ENCODE results near the gene ATXN10. TPM values are rescaled to one million over a fixed set of nuclear protein-coding genes. Genes with fewer than 3 reads are reported as not detected.
"Not testable (repeated sequence)": the region's sequence is repeated elsewhere in the genome, so short reads cannot be mapped to it uniquely, and the experiment has no call there.

ATXN10 gene
- polyA plus RNA-seq, 4 donors: 252 to 364 (median 259) TPM

DNA sequence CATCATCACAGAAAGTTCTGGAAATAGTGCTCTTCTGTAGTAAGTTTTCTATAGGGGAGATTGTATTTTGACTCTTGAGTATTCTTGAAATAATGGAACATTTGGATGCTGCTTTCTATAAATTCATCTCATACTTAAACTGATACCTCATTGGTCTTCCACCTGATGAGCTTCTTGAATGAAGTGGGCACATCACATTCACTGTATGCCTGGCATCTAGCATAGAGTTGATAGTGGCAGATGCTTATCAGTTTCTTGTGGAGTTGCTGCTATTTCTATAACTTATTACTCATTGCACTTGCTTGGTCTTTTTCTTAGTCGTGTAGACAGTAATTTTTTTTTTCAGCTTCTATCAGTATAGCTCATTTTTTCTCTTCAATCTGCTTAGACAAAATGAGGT, 5.4 kb downstream of the ATXN10 start:
- DNase-seq (ENCODE audit: low read depth in 4 of 4, low spot score in 2 of 4): no peak

DNA sequence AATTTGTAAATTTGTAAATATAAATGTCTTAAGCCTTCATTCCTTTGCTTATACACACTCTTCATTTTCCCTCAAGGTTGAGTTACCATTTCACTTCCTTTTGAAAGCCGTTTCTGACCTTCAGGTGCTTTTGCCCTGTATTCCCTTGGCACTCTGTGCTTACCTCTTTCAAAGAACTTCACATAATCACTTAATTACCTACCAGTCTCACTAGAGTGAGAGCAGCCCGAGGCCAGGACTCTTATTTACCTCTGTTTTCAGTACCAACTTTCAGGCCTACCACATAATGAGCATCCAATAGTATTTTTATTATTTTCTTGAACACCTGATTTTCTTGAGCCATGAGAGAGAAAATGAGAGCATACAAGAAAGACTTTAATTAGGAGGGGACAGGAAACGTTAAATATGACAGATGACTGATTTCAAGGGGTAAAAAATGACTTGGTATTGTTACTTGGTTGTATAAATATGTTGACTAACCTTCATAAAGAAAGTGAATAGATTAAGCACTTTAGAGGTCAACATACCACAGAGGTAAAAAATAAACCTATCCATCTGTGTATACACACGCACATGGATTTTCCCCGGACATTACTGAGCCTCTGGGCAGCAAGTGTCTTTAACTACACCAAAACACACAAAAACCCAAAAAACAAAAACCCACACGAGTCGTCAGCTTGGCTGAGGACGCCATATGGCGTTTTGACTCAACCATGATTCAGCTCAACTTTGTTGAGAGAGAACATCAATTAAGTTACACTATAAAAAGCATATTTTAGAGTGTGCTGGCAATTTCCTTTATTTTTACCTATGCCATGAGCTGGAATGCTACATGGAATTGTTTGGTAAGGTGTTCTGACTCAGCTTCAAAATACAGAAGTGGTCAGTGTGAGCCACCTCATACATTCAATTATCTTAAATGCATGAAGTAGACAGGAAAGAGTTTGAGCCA, 7.6 kb downstream of the ATXN10 start:
- DNase-seq (ENCODE audit: low read depth in 4 of 4, low spot score in 2 of 4): no peak

DNA sequence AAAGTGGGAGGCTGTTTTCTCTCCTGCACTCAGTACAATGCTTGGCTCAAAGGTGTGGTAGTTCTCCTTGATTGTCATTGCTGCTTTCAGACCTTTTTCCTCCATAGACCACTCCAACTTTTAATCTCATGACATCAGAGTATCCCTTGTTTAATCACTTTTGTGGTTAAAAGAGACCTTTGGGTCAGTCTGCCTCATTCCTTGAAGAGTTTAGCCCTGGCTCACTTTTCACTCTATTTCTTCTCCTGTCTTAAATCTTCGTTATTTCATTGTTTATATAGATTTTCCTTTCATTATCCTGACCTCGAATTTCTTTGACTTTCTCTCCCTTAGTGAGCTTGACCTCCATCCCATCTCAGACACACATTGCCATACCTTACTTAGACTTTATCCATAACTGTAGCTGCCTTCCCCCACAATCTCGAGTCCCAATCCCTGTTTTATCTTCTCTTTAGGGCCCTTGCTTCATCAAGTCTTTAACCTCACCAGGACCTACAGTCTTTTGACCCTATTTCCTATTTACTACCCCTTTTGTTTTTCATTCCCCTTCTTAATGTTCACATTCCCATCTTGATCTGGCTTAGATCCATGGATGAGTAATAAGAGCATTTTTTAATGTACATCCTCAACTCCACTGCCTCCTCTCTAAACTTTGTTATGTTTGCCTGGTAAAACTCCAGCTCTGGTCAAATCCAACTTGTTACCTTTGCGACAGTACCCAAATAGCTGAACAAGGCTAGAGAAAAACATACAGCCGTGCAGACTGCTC, 9.5 kb downstream of the ATXN10 start:
- no peak for DNase-seq (ENCODE audit: low read depth in 4 of 4, low spot score in 2 of 4)

DNA sequence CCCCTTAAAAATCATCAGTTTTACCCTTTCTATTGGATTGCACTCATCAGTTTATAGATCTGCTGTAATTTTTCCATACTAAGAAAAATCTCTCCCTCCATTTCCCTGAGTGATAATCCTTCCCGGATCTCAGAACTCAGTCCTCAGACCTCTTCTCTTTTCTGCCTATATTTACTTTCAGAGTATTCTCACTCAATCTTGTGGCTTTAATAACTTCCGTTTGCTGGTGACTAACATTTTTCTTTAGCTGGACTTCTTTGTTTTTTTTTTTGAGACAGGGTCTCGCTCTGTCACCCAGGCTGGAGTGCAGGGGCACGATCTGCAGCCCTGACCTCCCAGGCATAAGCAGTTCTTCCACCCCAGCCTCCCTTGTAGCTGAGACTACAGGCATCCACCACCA, 10.4 kb downstream of the ATXN10 start:
- no peak for DNase-seq (ENCODE audit: low read depth in 4 of 4, low spot score in 2 of 4)

DNA sequence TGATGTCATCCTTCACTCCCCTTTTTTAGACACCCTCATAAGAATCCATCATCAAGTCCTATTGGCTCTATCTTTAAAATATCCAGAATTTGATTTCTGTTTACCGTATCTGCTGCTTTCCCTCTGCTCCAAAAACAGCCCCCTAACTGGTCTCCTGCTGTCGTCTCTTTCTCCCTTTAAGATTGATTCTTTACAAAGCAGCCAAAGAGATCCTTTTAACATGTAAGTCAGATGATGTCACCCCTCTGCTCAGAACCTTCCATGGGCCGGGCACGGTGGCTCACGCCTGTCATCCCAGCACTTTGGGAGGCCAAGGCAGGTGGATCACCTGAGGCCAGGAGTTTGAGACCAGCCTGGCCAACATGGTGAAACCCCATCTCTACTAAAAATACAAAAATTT, 11.1 kb downstream of the ATXN10 start:
- DNase-seq (ENCODE audit: low read depth in 4 of 4, low spot score in 2 of 4): not testable (repeated sequence)

DNA sequence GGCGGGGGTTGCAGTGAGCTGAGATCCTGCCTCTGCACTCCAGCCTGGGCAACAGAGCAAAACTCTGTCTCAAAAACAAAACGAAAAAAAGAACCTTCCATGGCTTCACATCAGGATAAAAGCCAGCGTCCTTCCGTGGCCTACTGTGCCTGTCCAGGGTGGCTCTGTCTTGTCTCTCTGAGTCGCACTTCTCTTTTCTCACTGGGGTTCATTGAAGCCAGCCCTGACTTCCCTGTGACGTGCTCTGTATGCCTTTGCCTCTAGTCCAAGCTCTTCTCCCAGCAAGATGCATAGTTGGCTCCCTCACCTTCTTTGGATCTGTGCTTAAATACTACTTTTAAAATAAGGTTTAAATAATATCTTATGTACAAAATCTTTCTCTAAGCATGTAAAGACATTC, 11.6 kb downstream of the ATXN10 start:
- DNase-seq (ENCODE audit: low read depth in 4 of 4, low spot score in 2 of 4): no peak

DNA sequence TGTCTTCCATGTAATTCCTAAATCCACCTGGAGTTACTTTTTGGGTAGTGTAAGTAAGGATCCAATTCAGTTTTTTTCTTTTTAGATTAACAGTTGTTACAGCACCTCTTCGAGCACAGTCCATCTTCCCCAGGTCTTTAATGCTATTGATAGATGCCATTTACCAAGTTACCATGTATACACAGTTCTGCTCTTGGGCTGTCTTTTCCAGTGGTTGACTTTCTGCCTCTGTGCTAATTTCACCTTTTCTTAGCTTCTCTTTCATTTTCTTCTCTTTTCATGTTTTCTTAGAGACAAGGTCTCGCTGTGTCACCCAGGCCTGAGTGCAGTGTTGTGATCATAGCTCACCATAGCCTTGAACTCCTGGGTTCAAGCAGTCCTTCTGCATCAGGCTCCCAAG, 12.0 kb downstream of the ATXN10 start:
- no peak for DNase-seq (ENCODE audit: low read depth in 4 of 4, low spot score in 2 of 4)

DNA sequence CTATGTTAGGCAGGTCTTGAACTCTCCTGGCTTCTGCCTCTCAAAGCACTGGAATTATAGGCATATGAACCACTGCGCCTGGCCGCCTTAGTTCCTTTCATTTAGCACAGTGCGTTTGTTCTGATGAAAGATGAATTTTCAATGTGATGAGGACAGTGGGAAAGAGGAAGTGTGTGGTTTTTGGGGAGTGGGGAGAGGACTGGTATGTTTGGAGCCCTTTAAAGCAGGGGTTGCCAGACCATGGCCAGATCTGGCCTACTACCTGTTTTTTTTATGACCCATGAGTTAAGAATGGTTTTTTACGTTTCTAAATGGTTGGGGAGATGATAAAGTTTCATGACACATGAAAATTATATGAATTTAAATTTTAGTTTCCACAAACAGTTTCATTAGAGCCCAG, 12.5 kb downstream of the ATXN10 start:
- DNase-seq (ENCODE audit: low read depth in 4 of 4, low spot score in 2 of 4): no peak

DNA sequence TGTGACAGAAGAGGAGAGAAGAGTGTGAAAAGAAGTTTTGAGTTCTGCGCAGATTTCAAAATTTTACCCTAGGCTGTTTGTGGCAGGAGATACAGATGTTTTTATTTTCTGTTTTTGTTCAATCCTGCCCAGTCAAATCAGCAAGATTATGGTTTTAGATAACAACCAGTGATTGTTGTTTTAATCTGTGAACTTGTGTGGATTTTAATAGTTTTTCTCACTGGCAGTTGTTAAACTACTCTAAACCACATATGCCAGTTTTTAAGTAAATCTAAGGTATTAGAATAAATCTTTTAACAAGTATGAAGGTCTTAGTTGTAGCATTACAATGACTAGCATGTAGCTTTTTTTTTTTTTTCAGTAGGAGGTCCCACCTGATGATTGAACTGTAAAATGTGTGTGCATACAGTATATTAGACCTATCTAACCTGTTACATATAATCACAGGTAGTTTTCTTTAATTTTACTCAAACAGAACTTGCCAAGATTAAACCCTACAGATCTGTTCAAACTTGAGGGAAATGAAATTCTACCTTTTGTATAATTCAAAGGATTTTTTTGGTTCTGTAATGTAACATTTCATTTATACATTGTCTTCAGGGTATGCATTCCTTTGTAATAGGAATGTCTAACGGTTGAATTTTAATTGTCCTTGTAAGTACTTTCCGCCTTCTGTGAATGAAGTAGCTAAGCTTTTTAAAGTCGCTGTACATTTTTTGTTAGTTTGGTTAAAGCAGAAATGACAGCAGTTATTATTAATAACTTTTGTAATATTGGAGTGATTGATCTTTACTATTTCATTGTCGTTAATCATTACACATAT, 13.3 kb downstream of the ATXN10 start:
- no peak for DNase-seq (ENCODE audit: low read depth in 4 of 4, low spot score in 2 of 4)

DNA sequence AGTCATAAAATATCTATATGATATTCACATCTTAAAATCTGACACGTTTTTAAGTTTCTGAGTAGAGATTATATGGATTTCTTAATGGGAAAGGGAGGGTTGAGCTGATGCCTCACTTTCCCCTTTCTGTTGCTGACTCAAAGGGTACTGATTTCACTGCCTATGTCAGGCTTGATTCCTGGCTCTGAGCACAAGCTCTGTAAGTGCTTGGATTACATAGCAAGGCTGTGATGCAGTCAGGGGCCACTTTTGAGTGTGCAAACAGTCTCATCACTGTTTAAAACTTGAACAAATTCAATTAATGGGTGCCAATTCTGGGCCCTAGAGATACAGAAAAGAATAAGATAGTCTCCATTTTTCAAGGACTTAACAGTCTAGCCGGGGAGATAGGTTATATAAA, 14.4 kb downstream of the ATXN10 start:
- no peak for DNase-seq (ENCODE audit: low read depth in 4 of 4, low spot score in 2 of 4)

DNA sequence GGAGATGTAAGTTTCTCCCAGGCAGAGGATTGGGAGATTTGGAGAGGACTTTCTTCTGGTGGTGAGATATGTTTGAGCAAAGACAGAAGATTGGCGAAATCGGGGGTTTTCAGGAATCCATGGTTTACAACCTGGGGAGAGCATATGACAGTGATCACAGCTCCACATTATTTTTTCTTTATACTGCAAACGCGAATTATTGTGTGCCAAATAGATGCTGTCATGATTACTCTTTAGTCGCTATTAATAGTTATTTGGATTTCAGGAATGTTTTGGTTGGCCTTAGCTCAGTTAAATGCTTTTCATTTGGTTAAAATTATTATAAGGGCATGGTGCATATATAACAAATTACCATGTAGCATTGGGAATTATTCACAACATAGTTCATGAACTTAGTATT, 15.2 kb downstream of the ATXN10 start:
- no peak for DNase-seq (ENCODE audit: low read depth in 4 of 4, low spot score in 2 of 4)

DNA sequence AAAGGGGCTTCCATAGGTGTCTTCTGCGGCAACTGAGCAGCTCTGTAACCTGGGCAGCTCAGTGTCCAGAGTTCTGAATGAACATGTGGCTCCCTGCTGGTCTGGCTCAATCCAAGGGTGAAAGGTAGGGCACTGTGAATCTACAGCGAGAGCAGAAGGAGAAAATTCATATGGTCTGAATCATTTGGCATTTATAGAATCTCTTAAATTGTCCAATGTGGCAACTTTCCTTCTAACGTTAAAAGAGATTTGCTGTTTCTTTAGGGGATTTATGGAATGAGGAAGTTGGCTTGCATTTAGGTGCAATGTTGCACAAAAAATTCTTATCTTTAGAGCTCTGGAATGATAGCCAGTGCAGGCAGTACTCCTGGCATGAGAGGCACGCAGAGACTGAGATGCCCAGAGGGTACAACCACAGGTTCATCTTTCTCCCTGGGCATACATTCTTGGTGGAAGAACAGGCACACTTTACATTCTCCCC, 17.0 kb downstream of the ATXN10 start:
- no peak for DNase-seq (ENCODE audit: low read depth in 4 of 4, low spot score in 2 of 4)

DNA sequence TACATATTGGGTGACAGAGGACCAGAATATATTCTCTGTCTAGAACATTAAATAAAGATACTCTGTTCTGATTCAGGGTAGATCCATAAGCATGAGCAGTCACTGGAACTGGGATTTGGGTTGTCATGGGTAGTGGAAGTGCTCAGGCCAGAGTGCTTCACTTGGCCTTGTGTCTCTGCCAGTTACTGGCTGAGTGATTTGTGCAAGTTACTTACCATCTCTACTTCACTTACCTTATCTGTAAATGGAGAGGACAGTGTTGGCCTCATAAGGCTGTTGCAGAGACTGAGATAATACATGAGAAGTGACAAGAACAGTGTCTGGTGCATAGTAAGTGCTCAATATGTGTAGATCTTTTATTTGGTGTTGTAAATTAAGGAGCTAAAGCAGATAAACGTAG, 17.6 kb downstream of the ATXN10 start:
- DNase-seq (ENCODE audit: low read depth in 4 of 4, low spot score in 2 of 4): no peak

DNA sequence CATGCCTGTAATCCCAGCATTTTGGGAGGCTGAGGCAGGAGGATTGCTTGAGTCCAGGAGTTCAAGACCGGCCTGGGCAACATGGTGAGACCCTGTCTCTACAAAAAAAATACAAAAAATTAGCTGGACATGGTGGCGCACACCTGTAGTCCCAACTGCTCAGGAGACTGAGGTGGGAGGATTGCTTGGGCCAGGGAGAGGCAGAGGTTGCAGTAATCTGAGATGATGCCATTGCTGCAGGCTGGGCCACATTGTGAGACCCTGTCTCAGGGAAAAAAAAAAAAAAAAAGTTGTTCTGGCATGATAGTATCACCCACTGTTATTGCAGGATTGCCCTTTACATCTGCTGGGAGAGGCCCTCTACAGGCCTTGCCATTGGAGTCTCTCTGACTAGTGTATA, 18.4 kb downstream of the ATXN10 start:
- DNase-seq (ENCODE audit: low read depth in 4 of 4, low spot score in 2 of 4): no peak

DNA sequence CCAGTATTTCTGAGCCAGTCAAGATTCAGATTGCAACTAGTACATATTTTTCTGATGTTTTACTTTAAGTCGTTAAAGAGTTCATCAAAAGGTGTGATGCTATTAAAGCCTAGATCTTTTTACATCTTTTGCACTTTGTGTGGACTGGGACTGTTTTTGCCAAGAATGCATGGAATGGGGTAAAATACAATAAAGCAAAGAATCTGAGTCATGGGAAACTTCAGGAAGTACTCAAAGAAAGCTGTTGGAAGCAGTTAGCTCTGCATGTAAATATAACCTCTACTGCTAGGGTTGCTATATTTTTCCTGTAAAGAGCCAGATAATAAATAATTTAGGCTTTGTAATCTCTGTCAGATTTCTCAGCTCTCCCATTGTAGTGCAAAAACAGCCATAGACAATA, 20.9 kb downstream of the ATXN10 start:
- no peak for DNase-seq (ENCODE audit: low read depth in 4 of 4, low spot score in 2 of 4)

DNA sequence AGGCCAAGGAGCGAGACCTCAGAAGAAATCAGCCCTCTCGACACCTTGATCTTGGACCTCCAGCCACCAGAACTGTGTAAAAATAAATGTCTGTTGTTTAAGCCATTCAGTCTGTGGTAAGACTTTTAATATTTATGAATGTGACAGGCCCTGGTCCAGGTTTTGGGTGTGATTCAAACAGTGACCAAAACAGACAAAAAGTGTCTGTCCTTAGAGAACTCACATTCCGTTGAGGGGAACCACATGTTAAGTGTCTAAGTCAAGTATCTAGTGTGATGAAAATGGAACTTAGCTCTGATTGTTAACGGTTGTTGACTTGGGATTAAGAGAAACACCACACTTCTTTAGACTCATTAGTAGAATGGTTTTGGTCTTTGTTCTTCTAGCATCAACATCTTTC, 22.2 kb downstream of the ATXN10 start:
- no peak for DNase-seq (ENCODE audit: low read depth in 4 of 4, low spot score in 2 of 4)

DNA sequence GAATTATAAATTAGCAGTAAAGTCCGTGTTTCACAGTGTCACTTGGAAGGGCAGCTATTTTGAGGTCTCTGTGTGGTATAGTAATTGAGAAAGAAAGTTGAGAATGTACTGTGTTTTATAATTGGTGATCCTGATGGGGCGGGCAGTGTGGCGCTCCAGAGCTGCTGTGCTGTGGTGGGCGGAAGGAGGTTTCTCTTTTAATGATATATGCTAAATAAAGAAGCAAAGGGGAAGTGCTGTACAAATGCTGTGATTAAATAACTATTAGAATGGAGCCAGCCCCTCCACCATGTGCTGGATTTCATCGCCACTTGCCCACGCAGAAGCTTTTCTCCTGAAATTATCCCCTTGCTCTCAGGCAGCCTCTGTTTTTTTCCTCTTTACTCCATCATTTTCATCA, 24.6 kb downstream of the ATXN10 start:
- no peak for DNase-seq (ENCODE audit: low read depth in 4 of 4, low spot score in 2 of 4)

DNA sequence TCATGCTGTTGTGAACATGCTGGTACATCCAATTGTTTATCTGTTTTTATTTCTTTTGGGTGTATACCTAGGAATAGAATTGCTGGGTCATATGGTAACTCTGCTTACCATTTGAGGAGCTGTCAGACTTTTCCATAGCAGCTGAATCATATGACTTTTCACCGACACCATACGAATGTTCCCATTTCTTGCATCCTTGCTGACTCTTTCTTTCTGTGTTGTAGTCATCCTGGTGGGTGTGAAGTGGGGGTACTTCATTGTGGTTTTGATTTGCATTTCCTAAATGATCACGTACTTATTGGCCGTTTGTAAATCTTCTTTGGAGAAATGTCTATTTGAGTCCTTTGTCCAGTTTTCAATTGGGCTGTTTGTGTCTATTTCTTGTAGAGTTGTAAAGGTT, 26.5 kb downstream of the ATXN10 start:
- no peak for DNase-seq (ENCODE audit: low read depth in 4 of 4, low spot score in 2 of 4)

DNA sequence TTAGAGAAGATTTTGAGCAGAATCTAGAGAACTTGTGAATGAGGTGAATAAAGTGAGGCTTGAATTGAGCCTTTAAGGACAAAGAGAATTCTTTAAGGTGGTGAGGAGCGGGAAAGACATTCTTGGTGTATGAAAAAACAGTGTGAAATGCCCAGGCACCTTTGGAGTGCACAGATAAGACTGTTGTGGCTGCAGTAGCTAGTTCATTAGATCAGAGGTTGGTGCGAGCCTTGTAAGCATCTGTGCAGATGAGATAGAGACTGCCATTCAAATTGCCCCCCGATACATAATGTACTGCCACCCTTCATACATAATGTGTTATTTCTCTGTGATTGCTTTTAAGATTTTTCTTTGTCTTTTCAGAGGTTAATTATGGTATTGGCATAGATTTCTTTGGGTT, 31.3 kb downstream of the ATXN10 start:
- DNase-seq (ENCODE audit: low read depth in 4 of 4, low spot score in 2 of 4): no peak

DNA sequence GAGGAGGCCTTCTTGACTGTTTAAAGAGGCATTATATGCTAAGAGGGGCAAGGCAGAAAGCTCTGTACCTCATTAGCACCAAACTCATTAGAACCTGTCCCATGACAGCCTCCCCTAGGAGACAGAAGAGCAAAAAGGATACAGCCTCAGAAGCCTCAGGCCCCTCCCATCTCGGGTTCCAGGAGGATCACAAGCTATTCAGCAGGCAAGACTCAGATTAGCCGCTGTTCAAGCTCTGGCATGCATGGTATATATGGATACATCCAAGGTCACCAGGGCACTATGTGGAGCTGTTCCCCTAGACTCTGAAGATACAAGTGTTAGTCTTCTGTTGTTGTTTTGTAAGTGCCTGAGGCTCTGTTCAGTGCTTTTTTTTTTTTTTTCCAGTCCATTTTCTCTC, 32.1 kb downstream of the ATXN10 start:
- no peak for DNase-seq (ENCODE audit: low read depth in 4 of 4, low spot score in 2 of 4)

DNA sequence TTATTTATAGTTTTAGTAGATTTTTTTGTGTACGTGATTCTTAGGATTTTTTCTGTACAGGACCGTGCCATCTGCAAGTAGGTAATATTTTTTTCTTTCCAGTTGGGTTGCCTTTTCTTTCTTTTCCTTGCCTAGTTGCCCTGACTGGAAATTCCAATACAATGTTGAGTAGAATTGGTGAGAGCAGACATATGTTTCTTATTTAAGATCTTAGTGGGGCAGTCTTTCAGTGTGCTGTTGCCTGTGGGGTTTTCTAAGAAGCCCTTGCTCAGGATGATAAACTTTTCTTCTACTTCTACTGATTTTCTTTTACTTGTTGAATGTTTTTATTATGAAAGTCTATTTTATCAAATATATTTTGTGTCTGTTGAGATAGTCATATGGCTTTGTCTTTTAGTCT, 33.0 kb downstream of the ATXN10 start:
- no peak for DNase-seq (ENCODE audit: low read depth in 4 of 4, low spot score in 2 of 4)
